Chondrocyte (in vitro differentiated cells): ENCODE data around the gene NCAPD2. TPM values are rescaled to one million over a fixed set of nuclear protein-coding genes. Genes with fewer than 3 reads are reported as not detected.
"Not testable (repeated sequence)": the region's sequence is repeated elsewhere in the genome, so short reads cannot be mapped to it uniquely, and the experiment has no call there.

Experiments
- DNase-seq: peaks from one replicate; pipeline ENCODE4 v3.0.0; 2021; ENCODE audit warnings: mixed read lengths, low spot score
- H3K27ac Mint-ChIP-seq: one replicate; pipeline ENCODE4 v1.8.0; 2021; ENCODE audit warnings: mild to moderate bottlenecking, moderate library complexity, mixed read lengths; ENCODE audit not compliant: unreplicated experiment
- H3K27me3 Mint-ChIP-seq: 2 replicates; pipeline ENCODE4 v1.8.0; 2021; ENCODE audit warnings: low read depth, mixed read lengths
- H3K36me3 Mint-ChIP-seq: 2 replicates; pipeline ENCODE4 v1.8.0; 2021; ENCODE audit warnings: low read depth, mixed read lengths
- H3K4me1 Mint-ChIP-seq: 2 replicates; pipeline ENCODE4 v1.8.0; 2021; ENCODE audit warnings: low read depth, mild to moderate bottlenecking, mixed read lengths
- H3K4me3 Mint-ChIP-seq: one replicate; pipeline ENCODE4 v1.8.0; 2021; ENCODE audit warnings: mild to moderate bottlenecking, moderate library complexity, mixed read lengths; ENCODE audit not compliant: unreplicated experiment
- H3K9me3 Mint-ChIP-seq: 2 replicates; pipeline ENCODE4 v1.8.0; 2021; ENCODE audit warnings: low read depth, mixed read lengths
- total RNA-seq: library from RNA; stranded (reverse); gene quantifications from 3 replicates; pipeline ENCODE4 v1.2.1, GENCODE V29; 2021
- TF ChIP-seq, protein P1 (sequence below): fragments of 200-600 bp; sonication (generic); IDR thresholded peaks from 2 replicates; pipeline ENCODE4 v1.5.0; 2021; ENCODE audit warnings: antibody characterized with exemption, mild to moderate bottlenecking, moderate library complexity

The NCAPD2 gene
- total RNA-seq, 1 donor from 2014 or later: 23.0 TPM

- Mint-ChIP-seq H3K4me1 (peaks cover 12% of the 10 kb centered on the region), H3K9me3 (peaks cover 3% of the 10 kb centered on the region), H3K27ac (no peak overlapping the region), H3K27me3 (no peaks in the 10 kb centered on the region), H3K36me3 (no peaks in the 10 kb centered on the region), H3K4me3 (no peak overlapping the region)
- TF ChIP-seq, protein P1, sequence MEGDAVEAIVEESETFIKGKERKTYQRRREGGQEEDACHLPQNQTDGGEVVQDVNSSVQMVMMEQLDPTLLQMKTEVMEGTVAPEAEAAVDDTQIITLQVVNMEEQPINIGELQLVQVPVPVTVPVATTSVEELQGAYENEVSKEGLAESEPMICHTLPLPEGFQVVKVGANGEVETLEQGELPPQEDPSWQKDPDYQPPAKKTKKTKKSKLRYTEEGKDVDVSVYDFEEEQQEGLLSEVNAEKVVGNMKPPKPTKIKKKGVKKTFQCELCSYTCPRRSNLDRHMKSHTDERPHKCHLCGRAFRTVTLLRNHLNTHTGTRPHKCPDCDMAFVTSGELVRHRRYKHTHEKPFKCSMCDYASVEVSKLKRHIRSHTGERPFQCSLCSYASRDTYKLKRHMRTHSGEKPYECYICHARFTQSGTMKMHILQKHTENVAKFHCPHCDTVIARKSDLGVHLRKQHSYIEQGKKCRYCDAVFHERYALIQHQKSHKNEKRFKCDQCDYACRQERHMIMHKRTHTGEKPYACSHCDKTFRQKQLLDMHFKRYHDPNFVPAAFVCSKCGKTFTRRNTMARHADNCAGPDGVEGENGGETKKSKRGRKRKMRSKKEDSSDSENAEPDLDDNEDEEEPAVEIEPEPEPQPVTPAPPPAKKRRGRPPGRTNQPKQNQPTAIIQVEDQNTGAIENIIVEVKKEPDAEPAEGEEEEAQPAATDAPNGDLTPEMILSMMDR: no peak
- no peak for DNase-seq
Measured at GRCh38 chr12:6478416-6478815, 15.5 kb upstream of the NCAPD2 start.

DNA sequence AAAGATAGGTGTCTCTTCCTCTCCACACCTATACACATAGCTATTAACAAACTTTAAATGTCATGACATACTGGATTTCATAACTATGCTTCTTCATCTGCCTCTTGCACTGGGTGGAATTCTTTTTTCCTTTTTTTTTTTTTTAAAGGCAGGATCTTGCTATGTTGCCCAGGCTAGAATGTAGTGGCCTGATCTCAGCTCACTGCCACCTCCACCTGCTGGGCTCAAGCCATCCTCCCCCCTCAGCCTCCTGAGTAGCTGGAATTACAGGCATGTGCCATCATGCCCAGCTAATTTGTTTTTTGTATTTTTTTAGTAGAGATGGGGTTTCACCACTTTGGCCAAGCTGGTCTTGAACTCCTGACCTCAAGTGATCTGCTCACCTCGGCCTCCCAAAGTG lies 5.7 kb upstream of the NCAPD2 start:
- TF ChIP-seq, protein P1: no peak
- peaks cover 1% of the 10 kb centered on the region for H3K36me3 Mint-ChIP-seq
- DNase-seq: no peak
- no peaks in the 10 kb centered on the region for H3K9me3 Mint-ChIP-seq
- H3K27me3 Mint-ChIP-seq: no peaks in the 10 kb centered on the region
- H3K27ac Mint-ChIP-seq: no peak overlapping the region
- H3K4me3 Mint-ChIP-seq: no peak overlapping the region
- peaks cover 10% of the 10 kb centered on the region for H3K4me1 Mint-ChIP-seq

DNA sequence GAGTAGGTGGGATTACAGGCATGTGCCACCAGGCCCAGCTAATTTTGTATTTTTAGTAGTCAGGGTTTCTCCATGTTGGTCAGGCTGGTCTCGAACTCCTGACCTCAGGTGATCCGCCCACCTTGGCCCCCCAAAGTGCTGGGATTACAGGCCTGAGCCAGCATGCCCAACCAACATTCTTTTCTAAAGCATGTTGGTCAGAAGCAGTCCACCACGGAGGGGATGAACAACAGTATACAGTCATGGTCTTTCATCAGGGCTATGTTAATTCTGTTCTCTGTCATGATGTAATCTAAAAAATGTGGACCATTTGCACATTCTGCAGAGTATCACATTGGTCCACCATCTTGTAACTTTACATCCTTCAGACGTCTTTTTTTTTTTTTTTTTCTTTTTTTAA lies 4.5 kb upstream of the NCAPD2 start:
- Mint-ChIP-seq H3K36me3 (peaks cover 1% of the 10 kb centered on the region), H3K4me1 (peaks cover 13% of the 10 kb centered on the region), H3K27me3 (no peaks in the 10 kb centered on the region), H3K27ac (no peak overlapping the region), H3K9me3 (no peaks in the 10 kb centered on the region), H3K4me3 (no peak overlapping the region)
- DNase-seq: no peak
- TF ChIP-seq, protein P1: no peak

DNA sequence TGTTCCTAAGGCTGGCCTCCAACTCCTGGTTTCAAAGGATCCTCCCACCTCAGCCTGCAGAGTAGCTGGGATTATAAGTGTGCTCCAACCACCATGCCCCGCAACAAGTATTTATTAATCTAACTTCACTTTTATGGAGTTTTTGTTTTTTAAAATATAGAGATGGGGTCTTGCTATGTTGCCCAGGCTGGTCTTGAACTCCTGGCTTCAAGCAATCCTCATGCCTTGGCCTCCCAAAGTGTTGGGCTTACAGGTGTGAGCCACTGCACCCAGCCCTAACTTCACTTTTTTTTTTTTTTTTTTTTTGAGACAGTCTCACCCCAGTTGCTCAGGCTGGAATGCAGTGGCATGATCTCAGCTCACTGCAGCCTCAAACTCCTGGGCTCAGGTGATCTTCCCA lies 3.2 kb upstream of the NCAPD2 start:
- H3K4me3 Mint-ChIP-seq, DNase-seq, H3K27me3 Mint-ChIP-seq, H3K27ac Mint-ChIP-seq, H3K36me3 Mint-ChIP-seq, H3K9me3 Mint-ChIP-seq: not testable (repeated sequence)
- peaks cover 24% of the 10 kb centered on the region for H3K4me1 Mint-ChIP-seq

- DNase-seq: peak; percentile 99
- no peaks in the 10 kb centered on the region for H3K9me3 Mint-ChIP-seq
- H3K27me3 Mint-ChIP-seq: no peaks in the 10 kb centered on the region
- H3K4me3 Mint-ChIP-seq: peak within 1 kb of the TSS; percentile 95
- TF ChIP-seq, protein P1: no peak
- H3K36me3 Mint-ChIP-seq: peaks cover 7% of the 10 kb centered on the region
- H3K4me1 Mint-ChIP-seq: peaks cover 24% of the 10 kb centered on the region
- H3K27ac Mint-ChIP-seq: peak within 1 kb of the TSS; percentile 99
Measured at GRCh38 chr12:6492838-6493496, 935 bp upstream of the NCAPD2 start, which contains the start of gene MRPL51. Gene MRPL51 (minus strand): TSS chr12:6493262. CDS start chr12:6493136, 126 bp downstream.

GRCh38 chr12:6494258-6494743 lies 399 bp downstream of the NCAPD2 start:
- peak overlapping the region; percentile 96 for H3K27ac Mint-ChIP-seq
- DNase-seq: no peak
- no peaks in the 10 kb centered on the region for H3K27me3 Mint-ChIP-seq
- H3K4me3 Mint-ChIP-seq: peak overlapping the region; percentile 95
- H3K36me3 Mint-ChIP-seq: peaks cover 8% of the 10 kb centered on the region
- H3K9me3 Mint-ChIP-seq: no peaks in the 10 kb centered on the region
- H3K4me1 Mint-ChIP-seq: peaks cover 24% of the 10 kb centered on the region
- TF ChIP-seq, protein P1: peak; percentile 51
